Lung (tissue), 12 donors: ENCODE measurements around the gene TBC1D8. TPM values are rescaled to one million over a fixed set of nuclear protein-coding genes. Genes with fewer than 3 reads are reported as not detected.

Source experiments
- ATAC-seq: fragments of 200-7000 bp; cut with Tn5 transposase; one replicate; pipeline ENCODE4 v1.9.1; 2020; ENCODE audit warnings: moderate number of reproducible peaks; ENCODE audit not compliant: insufficient read depth, low FRiP score
- DNase-seq, 3 donors: peaks; one replicate each; pipeline ENCODE4 v3.0.0-alpha.2; 2013 to 2017
- H3K27ac ChIP-seq, 2 donors: one replicate each; pipeline ENCODE4 v1.5.1; 2013; ENCODE audit warnings: mild to moderate bottlenecking in 2 of 2, moderate library complexity in 2 of 2, control low read depth in 1 of 2, inconsistent platforms in 1 of 2, low read depth in 1 of 2, low read length in 1 of 2
- H3K27me3 ChIP-seq, 3 donors: one replicate each; pipeline ENCODE4 v1.5.1; 2013; ENCODE audit warnings: low read length in 2 of 3; ENCODE audit not compliant: control insufficient read depth in 3 of 3, insufficient read depth in 3 of 3
- H3K36me3 ChIP-seq, 4 donors: one replicate each; pipeline ENCODE4 v1.5.1; 2013; ENCODE audit warnings: low read length in 4 of 4, mild to moderate bottlenecking in 1 of 4, moderate library complexity in 1 of 4; ENCODE audit not compliant: control insufficient read depth in 4 of 4, insufficient read depth in 4 of 4
- H3K4me1 ChIP-seq, 5 donors: one replicate each; pipeline ENCODE4 v1.5.1; 2013; ENCODE audit warnings: low read length in 5 of 5, mild to moderate bottlenecking in 2 of 5, moderate library complexity in 1 of 5; ENCODE audit not compliant: control insufficient read depth in 5 of 5, insufficient read depth in 5 of 5
- H3K4me3 ChIP-seq: one replicate; pipeline ENCODE4 v1.5.1; 2013; ENCODE audit warnings: mild to moderate bottlenecking, control low read depth, moderate library complexity
- H3K9ac ChIP-seq, 2 donors: one replicate each; pipeline ENCODE4 v1.5.1; 2013; ENCODE audit warnings: low read length in 2 of 2, control low read depth in 1 of 2; ENCODE audit not compliant: insufficient read depth in 1 of 2
- H3K9me3 ChIP-seq, 4 donors: one replicate each; pipeline ENCODE4 v1.5.1; 2013; ENCODE audit warnings: low read length in 3 of 4, mild to moderate bottlenecking in 1 of 4, moderate library complexity in 1 of 4; ENCODE audit not compliant: control insufficient read depth in 4 of 4, insufficient read depth in 3 of 4
- WGBS, 2 donors: extraction: QIAGEN DNeasy Blood & Tissue Kit; methylation state at CpG; one replicate each; pipeline ENCODE4 v1.1.7; 2013; 5-methylcytosine and 5-hydroxymethylcytosine counted together
- polyA plus RNA-seq, 2 donors: library from polyadenylated mRNA; stranded (reverse); fragments of 200-250 nt; gene quantifications; one replicate each; pipeline ENCODE4 v1.2.1, GENCODE V29; 2013
- total RNA-seq, 2 donors: library from RNA; depleted of rRNA in 1 of 2; stranded (reverse); fragments of >200 nt in 1 of 2; gene quantifications; one replicate each; pipeline ENCODE4 v1.2.1, GENCODE V29; 2014 to 2021
- TF ChIP-seq, protein P1 (sequence below): IDR thresholded peaks from 2 replicates; pipeline ENCODE4 v1.5.1; 2012; ENCODE audit warnings: mild to moderate bottlenecking; ENCODE audit errors: control extremely low read depth, extremely low read depth
- donor health status: control.
- donor health status: control.
- donor health status: Bipolar disorder and iron deficiency.
- donor health status: healthy.
- donor health status: DM: yes; HTN: yes; CAD: no.

Gene TBC1D8
- total and polyA plus RNA-seq, 4 donors: 15.8 to 40.7 (median 29.7) TPM

DNA sequence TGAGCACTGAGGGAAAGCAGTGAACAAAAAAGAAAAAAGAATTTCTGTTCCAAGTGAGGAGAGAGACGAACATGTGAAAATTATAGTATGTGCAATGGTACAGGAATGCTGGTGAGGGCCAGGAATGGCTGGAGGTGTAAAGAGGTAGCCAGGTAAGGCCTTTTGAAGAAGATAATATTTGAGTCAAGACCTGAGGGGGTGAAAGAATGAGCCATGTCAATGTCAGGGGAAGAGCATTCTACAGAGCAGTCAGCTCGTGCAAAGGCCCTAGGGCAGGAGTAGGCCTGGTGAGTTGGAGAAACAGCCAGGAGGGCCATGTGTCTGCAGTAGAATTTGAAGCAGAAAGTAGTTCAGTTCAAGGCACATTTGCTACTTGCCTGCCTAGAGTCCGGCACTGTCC lies 161.5 kb downstream of the TBC1D8 start:
- Histone ChIP-seq H3K4me3 (no peak overlapping the region), H3K9ac (no peak overlapping the region), H3K4me1 (no peaks in the 10 kb centered on the region), H3K27me3 (no peaks in the 10 kb centered on the region), H3K36me3 (peaks cover 0 to 7% (median 2%) of the 10 kb centered on the region in 4 donors), H3K27ac (no peak overlapping the region), H3K9me3 (no peaks in the 10 kb centered on the region)
- 92 to 95% methylated on average over 3 of the region's 3 CpGs for WGBS, 2 donors
- TF ChIP-seq, protein P1, sequence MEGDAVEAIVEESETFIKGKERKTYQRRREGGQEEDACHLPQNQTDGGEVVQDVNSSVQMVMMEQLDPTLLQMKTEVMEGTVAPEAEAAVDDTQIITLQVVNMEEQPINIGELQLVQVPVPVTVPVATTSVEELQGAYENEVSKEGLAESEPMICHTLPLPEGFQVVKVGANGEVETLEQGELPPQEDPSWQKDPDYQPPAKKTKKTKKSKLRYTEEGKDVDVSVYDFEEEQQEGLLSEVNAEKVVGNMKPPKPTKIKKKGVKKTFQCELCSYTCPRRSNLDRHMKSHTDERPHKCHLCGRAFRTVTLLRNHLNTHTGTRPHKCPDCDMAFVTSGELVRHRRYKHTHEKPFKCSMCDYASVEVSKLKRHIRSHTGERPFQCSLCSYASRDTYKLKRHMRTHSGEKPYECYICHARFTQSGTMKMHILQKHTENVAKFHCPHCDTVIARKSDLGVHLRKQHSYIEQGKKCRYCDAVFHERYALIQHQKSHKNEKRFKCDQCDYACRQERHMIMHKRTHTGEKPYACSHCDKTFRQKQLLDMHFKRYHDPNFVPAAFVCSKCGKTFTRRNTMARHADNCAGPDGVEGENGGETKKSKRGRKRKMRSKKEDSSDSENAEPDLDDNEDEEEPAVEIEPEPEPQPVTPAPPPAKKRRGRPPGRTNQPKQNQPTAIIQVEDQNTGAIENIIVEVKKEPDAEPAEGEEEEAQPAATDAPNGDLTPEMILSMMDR: no peak
- no peak for ATAC-seq
- DNase-seq: no peak

DNA sequence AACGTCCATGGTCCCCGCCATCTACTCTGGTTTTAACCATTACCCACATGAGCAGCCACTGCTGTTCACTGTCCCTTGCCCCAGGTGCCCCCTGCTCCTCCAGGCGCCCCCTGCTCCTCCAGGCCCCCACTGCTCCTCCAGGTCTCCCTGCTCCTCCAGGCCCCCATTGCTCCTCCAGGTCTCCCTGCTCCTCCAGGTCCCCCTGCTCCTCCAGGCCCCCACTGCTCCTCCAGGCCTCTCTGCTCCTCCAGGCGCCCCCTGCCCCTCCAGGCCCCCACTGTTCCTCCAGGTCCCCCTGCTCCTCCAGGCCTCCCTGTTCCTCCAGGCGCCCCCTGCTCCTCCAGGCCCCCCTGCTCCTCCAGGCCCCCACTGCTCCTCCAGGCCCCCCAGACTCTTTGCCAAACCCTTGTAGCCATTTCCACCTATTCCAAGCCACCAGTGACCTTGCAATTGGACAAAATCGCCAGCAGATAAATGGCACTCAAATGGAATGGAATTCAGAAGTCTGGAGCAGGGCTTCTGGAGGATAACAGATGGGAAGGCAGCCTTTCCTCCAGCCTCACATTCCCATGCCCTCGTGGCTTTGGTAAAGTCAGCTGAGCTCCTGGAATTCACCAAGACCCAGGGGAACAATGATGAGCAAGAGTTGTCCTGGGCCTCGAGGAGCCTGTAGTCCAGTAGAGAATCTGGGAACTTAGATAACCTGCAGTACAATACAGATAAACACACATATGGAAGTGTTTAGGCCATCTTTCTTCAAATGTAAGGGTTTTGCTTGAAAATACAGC lies 162.4 kb downstream of the TBC1D8 start:
- TF ChIP-seq, protein P1: no peak
- no peaks in the 10 kb centered on the region for H3K27me3 ChIP-seq
- WGBS, 2 donors: 86 to 91% methylated on average over 8 of the region's 8 CpGs
- no peaks in the 10 kb centered on the region for H3K4me1 ChIP-seq
- DNase-seq (no peak), ATAC-seq (no peak)
- no peak overlapping the region for H3K4me3 ChIP-seq
- no peak overlapping the region for H3K9ac ChIP-seq
- H3K36me3 ChIP-seq: peaks cover 0 to 5% (median 0%) of the 10 kb centered on the region in 4 donors
- H3K9me3 ChIP-seq: no peaks in the 10 kb centered on the region
- no peak overlapping the region for H3K27ac ChIP-seq

DNA sequence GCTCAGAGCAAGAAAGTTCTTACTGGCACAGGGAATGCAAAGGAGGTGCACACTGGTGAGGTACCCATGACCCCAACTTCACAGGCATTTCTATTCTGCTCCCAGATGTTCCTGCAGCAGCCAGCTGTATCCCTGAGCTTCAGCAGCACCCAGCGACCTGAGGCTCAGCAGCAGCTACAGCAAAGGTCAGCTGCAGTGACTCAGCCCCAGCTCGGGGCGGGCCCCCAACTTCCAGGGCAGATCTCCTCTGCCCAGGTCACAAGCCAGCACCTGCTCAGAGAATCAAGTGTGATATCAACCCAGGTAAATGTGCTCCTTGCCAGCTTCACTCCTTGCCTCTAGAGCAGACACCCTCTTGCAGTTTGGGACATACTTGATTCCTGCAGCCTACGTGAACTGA lies 163.2 kb downstream of the TBC1D8 start:
- Histone ChIP-seq H3K9me3 (no peaks in the 10 kb centered on the region), H3K36me3 (peaks cover 0 to 2% (median 0%) of the 10 kb centered on the region in 4 donors), H3K27me3 (no peaks in the 10 kb centered on the region), H3K4me3 (no peak overlapping the region), H3K9ac (no peak overlapping the region), H3K27ac (no peak overlapping the region), H3K4me1 (no peaks in the 10 kb centered on the region)
- DNase-seq: no peak
- ATAC-seq: no peak
- 93% methylated on average over 4 of the region's 4 CpGs for WGBS, 2 donors
- TF ChIP-seq, protein P1: no peak
